HL-60/S4 (cell line): Measurements from ENCODE around the gene PRKD1.
"Not testable (repeated sequence)": the region's sequence is repeated elsewhere in the genome, so short reads cannot be mapped to it uniquely, and the experiment has no call there.

ENCODE experiments used
- in situ Hi-C: fragments of 300-500 bp; cut with MboI; formaldehyde crosslinking; loops from 2 replicates; pipeline ENCODE4 v1.14.3; 2022; ENCODE audit warnings: low sequenced_read_pairs

Gene PRKD1

GRCh38 chr14:29802211-29802610 lies 125.4 kb downstream of the PRKD1 start:
- in situ Hi-C loops: no loop called here

- in situ Hi-C loops: no loop called here
These were observed 126.7 kb downstream of the PRKD1 start for GRCh38 chr14:29800961-29801360.

GRCh38 chr14:29799464-29800095 lies 128.1 kb downstream of the PRKD1 start:
- in situ Hi-C loops: no loop called here

- in situ Hi-C loops: no loop called here
These were observed 128.8 kb downstream of the PRKD1 start for GRCh38 chr14:29798811-29799210.

- in situ Hi-C loops: no loop called here
These were observed 129.5 kb downstream of the PRKD1 start for GRCh38 chr14:29798108-29798663.

GRCh38 chr14:29796853-29797252 lies 130.8 kb downstream of the PRKD1 start:
- in situ Hi-C loops: no loop called here

- in situ Hi-C loops: no loop called here
These were observed 138.2 kb downstream of the PRKD1 start for GRCh38 chr14:29789475-29789874.

GRCh38 chr14:29788093-29788492 lies 139.6 kb downstream of the PRKD1 start:
- in situ Hi-C loops: no loop called here

- in situ Hi-C loops: no loop called here
These were observed 144.1 kb downstream of the PRKD1 start for GRCh38 chr14:29783556-29783955.

- in situ Hi-C loops: no loop called here
These were observed 145.6 kb downstream of the PRKD1 start for GRCh38 chr14:29782041-29782440.

GRCh38 chr14:29777142-29777541 lies 150.5 kb downstream of the PRKD1 start:
- in situ Hi-C loops: not testable (repeated sequence)

- in situ Hi-C loops: no loop called here
These were observed 153.7 kb downstream of the PRKD1 start for GRCh38 chr14:29773990-29774389.

- in situ Hi-C loops: no loop called here
These were observed 164.2 kb downstream of the PRKD1 start for GRCh38 chr14:29763342-29763858.

- in situ Hi-C loops: no loop called here
These were observed 167.9 kb downstream of the PRKD1 start for GRCh38 chr14:29759521-29760340.

GRCh38 chr14:29757711-29758233 lies 169.9 kb downstream of the PRKD1 start:
- in situ Hi-C loops: no loop called here

- in situ Hi-C loops: no loop called here
These were observed 170.4 kb downstream of the PRKD1 start for GRCh38 chr14:29757188-29757680.

- in situ Hi-C loops: no loop called here
These were observed 171.6 kb downstream of the PRKD1 start for GRCh38 chr14:29756019-29756385.

GRCh38 chr14:29755311-29756018 lies 172.2 kb downstream of the PRKD1 start:
- in situ Hi-C loops: no loop called here

- in situ Hi-C loops: no loop called here
These were observed 173.5 kb downstream of the PRKD1 start for GRCh38 chr14:29754134-29754533.

GRCh38 chr14:29752221-29752923 lies 175.3 kb downstream of the PRKD1 start:
- in situ Hi-C loops: no loop called here
